HepG2 (cell line): Measurements from ENCODE around the gene NEU4. TPM values are rescaled to one million over a fixed set of nuclear protein-coding genes. Genes with fewer than 3 reads are reported as not detected.
A peak's percentile ranks its signal among the peaks of the same experiment; 100 is the strongest.

Experiments used
- ATAC-seq: fragments of 200-7000 bp; cut with Tn5 transposase; 3 replicates; pipeline ENCODE4 v1.9.1; 2020; ENCODE audit warnings: mild to moderate bottlenecking, moderate library complexity
- BruUV-seq: library from RNA; stranded (reverse); fragments of 400-500 nt; replicated peaks from 2 replicates; lab custom pipeline; 2021; lab: Mats Ljungman, UMichigan
- CTCF ChIA-PET: fragments of 300-600 bp; formaldehyde crosslinking; extraction: SDS; loops from one replicate; lab custom pipeline; 2021; ENCODE audit warnings: low total read pairs, inconsistent platforms, low intra/inter-chr PET ratio; lab: Yijun Ruan, JAX
- POLR2A ChIA-PET: fragments of 350-600 bp; sonication (Branson Sonifier 250); formaldehyde crosslinking; loops from one replicate; lab custom pipeline; 2020; ENCODE audit warnings: antibody characterized with exemption, inconsistent platforms; lab: Yijun Ruan, JAX
- DNase-seq: peaks from one replicate; pipeline ENCODE4 v3.0.0-alpha.2; 2015; ENCODE audit warnings: low spot score
- FAIRE-seq: peaks from 3 replicates; lab custom pipeline; 2011; peaks lifted over from hg19 to GRCh38; lab: Jason Lieb, UNC
- H2AFZ ChIP-seq: one replicate; pipeline ENCODE4 v1.6.1; 2011; ENCODE audit warnings: low read length, inconsistent platforms
- H3K27ac ChIP-seq: fragments of 300-600 bp; 3 replicates; pipeline ENCODE4 v1.8.0; 2011; ENCODE audit warnings: mixed run types, mild to moderate bottlenecking, mixed read lengths, low read length, inconsistent platforms; ENCODE audit not compliant: insufficient read depth; ENCODE audit errors: extremely low read length
- H3K27me3 ChIP-seq, 2 experiments: fragments of 200-600 bp in 1 of 2; 2 replicates in 1 of 2; 3 replicates in 1 of 2; pipeline versions ENCODE4 v1.6.0 to v1.8.0; 2011; ENCODE audit warnings: low read length in 2 of 2, mild to moderate bottlenecking in 2 of 2, moderate library complexity in 2 of 2, inconsistent platforms in 1 of 2; ENCODE audit not compliant: insufficient read depth in 2 of 2, control insufficient read depth in 1 of 2
- H3K36me3 ChIP-seq, 2 experiments: fragments of 200-600 bp in 1 of 2; replicated peaks in 1 of 2; 2 replicates in 1 of 2; 3 replicates in 1 of 2; pipeline versions ENCODE4 v1.5.1 to v1.8.0; 2011; ENCODE audit warnings: low read length in 2 of 2, inconsistent platforms in 1 of 2; ENCODE audit not compliant: insufficient read depth in 2 of 2, control insufficient read depth in 1 of 2
- H3K4me1 ChIP-seq: 2 replicates; pipeline ENCODE4 v1.5.1; 2012; ENCODE audit warnings: low read length, inconsistent platforms; ENCODE audit not compliant: insufficient read depth
- H3K4me2 ChIP-seq: 2 replicates; pipeline ENCODE4 v1.6.0; 2011; ENCODE audit warnings: low read depth, low read length, inconsistent platforms
- H3K4me3 ChIP-seq, 3 experiments: fragments of 200-600 bp in 1 of 3; sonication (generic), shearing (Covaris generic) in 1 of 3; replicated peaks in 1 of 3; 2 replicates each; pipeline ENCODE4 v1.5.1; 2011 to 2016; ENCODE audit warnings: low read length in 3 of 3, inconsistent platforms in 2 of 3, low read depth in 2 of 3, mild to moderate bottlenecking in 2 of 3, control low read depth in 1 of 3, mixed read lengths in 1 of 3; ENCODE audit not compliant: insufficient read depth in 1 of 3
- H3K79me2 ChIP-seq: one replicate; pipeline ENCODE4 v1.6.1; 2011; ENCODE audit warnings: low read length, inconsistent platforms; ENCODE audit not compliant: insufficient read depth
- H3K9ac ChIP-seq: 2 replicates; pipeline ENCODE4 v1.6.0; 2011; ENCODE audit warnings: mild to moderate bottlenecking, low read depth, low read length, inconsistent platforms; ENCODE audit not compliant: insufficient read depth
- H3K9me3 ChIP-seq: 2 replicates; pipeline ENCODE4 v1.5.1; 2012; ENCODE audit warnings: mild to moderate bottlenecking, low read length
- H4K20me1 ChIP-seq: 2 replicates; pipeline ENCODE4 v1.6.0; 2011; ENCODE audit warnings: inconsistent platforms, mild to moderate bottlenecking, low read length, moderate library complexity; ENCODE audit not compliant: insufficient read depth
- AGO1 ChIP-seq: fragments of 200-400 bp; formaldehyde crosslinking; IDR thresholded peaks from 2 replicates; pipeline ENCODE4 v1.6.1; 2017; ENCODE audit warnings: mild to moderate bottlenecking, low read depth, low read length, moderate library complexity; ENCODE audit not compliant: poor library complexity, severe bottlenecking
- CAMTA2 ChIP-seq: sonication (generic); formaldehyde crosslinking; IDR thresholded peaks from 2 replicates; pipeline ENCODE4 v1.4.0; 2020; ENCODE audit warnings: mild to moderate bottlenecking, missing genetic modification reagents, borderline replicate concordance
- GABPB1 ChIP-seq: IDR thresholded peaks from 2 replicates; pipeline ENCODE4 v1.6.1; 2016; ENCODE audit warnings: mild to moderate bottlenecking, missing genetic modification reagents, moderate library complexity, missing compliant biosample characterization
- SALL1 ChIP-seq: sonication (generic); formaldehyde crosslinking; IDR thresholded peaks from 2 replicates; pipeline ENCODE4 v1.8.0; 2022; ENCODE audit warnings: mild to moderate bottlenecking, missing genetic modification reagents
- ZC3H13 ChIP-seq: sonication (generic); formaldehyde crosslinking; IDR thresholded peaks from 2 replicates; pipeline ENCODE4 v1.8.1; 2023; ENCODE audit warnings: mild to moderate bottlenecking, missing genetic modification reagents, moderate library complexity
- WGBS: methylation state at CpG from one replicate; pipeline ENCODE4 v1.1.6; 2017; ENCODE audit warnings: low lambda C conversion rate; 5-methylcytosine and 5-hydroxymethylcytosine counted together
- in situ Hi-C: cut with HindIII; loops from 2 replicates; pipeline ENCODE4 v1.10.0; 2017; ENCODE audit warnings: low pct_unique_long_range_greater_than_20kb; ENCODE audit not compliant: extremely low pct_ligation_motif_present
- intact Hi-C: fragments of 100-400 bp; cut with micrococcal nuclease; formaldehyde crosslinking; loops from one replicate; pipeline ENCODE4 v1.10.0; 2022; ENCODE audit not compliant: unreplicated experiment
- polyA plus RNA-seq, 8 experiments: library from polyadenylated mRNA; depleted of rRNA in 3 of 8; stranded (reverse) in 7 of 8; unstranded in 1 of 8; fragments of >200 nt; fragmentation: Illumina TruSeq in 4 of 8; extraction: Trizol in 4 of 8; gene quantifications; 2 replicates each; pipeline versions ENCODE4 v1.2.1 to v1.2.3, GENCODE V29; 2011 to 2016; ENCODE audit warnings: low read depth in 4 of 8, missing spikeins in 1 of 8, mixed read lengths in 1 of 8; ENCODE audit not compliant: insufficient read depth in 1 of 8
- total RNA-seq, 5 experiments: library from RNA; depleted of rRNA; stranded (reverse); fragments of >200 nt; fragmentation: Illumina TruSeq; extraction: Trizol; gene quantifications; 2 replicates each; pipeline ENCODE4 v1.2.3, GENCODE V29; 2016; ENCODE audit warnings: low read depth in 1 of 5
- TF ChIP-seq, protein P1 (sequence below): IDR thresholded peaks from 2 replicates; pipeline ENCODE4 v1.6.1; 2012; ENCODE audit warnings: inconsistent platforms

The NEU4 gene
- total and polyA plus RNA-seq, 2 of the 13 experiments (the other 11 are each of a cell fraction or from before 2014, with no cell fraction given): 53.5 to 107 TPM

DNA sequence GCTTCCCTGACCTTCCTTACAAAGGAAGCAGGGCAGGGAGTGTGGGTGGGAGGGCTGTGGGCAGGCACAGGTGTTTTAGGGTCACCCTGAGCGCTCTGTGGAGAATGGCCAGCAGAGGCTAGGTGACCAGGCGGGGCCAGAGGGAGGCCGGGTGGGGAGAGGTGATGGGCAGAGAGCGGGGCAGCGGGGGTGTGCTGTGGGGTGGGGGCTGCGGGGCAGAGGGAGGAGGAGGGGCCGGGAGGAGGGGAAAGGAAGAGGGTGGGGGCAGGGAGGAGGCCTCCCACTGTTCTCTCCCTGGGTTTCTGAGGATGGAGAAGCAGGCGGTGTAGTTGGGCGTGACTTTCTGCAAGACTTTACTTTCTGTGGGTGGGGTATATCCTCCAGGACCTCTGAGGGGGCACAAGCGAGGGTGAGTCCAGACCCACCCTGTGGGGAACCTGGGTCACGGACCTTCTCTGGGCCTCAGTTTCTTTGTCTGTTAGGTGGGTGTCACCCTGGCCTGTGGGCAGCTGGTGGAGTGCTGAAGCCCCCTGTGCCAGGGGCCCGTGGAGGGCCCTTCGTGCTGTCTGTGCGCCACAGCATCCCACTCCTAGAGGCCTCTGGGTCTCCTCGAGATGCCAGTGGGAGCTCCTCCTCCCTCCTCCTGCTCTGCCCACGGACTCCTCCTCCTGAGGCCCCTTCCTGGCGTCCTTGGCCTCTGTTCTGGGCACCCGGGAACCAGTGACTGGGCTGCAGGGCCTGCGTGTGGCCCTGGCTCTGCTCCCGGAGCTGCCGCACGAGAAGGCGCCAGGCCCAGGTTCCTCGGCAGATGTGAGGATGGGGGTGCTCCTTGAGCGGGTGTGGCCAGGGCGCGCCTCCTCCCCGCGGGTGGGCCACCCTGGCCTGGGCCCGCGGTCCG is 6.3 kb upstream of the NEU4 start:
- TF ChIP-seq GABPB1 (CRISPR knock-in tag) (peak; percentile 20; the same call in 1 of the 2 replicates), ZC3H13 (0 out of 2 replicates have a peak, but pooled peaks have one; percentile 30), SALL1 (CRISPR knock-in tag) (no peak), CAMTA2 (no peak), AGO1 (peak; percentile 13)
- TF ChIP-seq, protein P1, sequence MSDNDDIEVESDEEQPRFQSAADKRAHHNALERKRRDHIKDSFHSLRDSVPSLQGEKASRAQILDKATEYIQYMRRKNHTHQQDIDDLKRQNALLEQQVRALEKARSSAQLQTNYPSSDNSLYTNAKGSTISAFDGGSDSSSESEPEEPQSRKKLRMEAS: no peak
- TF ChIP-seq, all 625 proteins: peak for 3
- BruUV-seq: no TSS peak
- intact Hi-C loops (loop anchor here (5.0 kb wide), 1 partner anchor 975 kb away; no protein-coding TSS in a partner anchor), in situ Hi-C loops (no loop called here)
- H3K27ac ChIP-seq: no peak overlapping the region
- no peaks in the 10 kb centered on the region for H4K20me1 ChIP-seq
- H3K4me1 ChIP-seq: peaks cover 31% of the 10 kb centered on the region
- no peak overlapping the region for H3K9ac ChIP-seq
- H3K4me3 ChIP-seq: no peak overlapping the region
- FAIRE-seq (no peak), ATAC-seq (peak; percentile 3; the same call in 1 of the 3 replicates), DNase-seq (no peak)
- WGBS: 89% methylated on average over 32 of the region's 32 CpGs
- no peaks in the 10 kb centered on the region for H3K36me3 ChIP-seq
- H3K27me3 ChIP-seq: no peaks in the 10 kb centered on the region
- ChIA-PET CTCF (no interaction called here), POLR2A (interaction anchor here (2.8 kb wide), 1 partner anchor 29 kb away, joined by 26 read pairs; no protein-coding TSS in a partner anchor)
- no peak overlapping the region for H2AFZ ChIP-seq
- H3K9me3 ChIP-seq: no peaks in the 10 kb centered on the region
- H3K79me2 ChIP-seq: no peaks in the 10 kb centered on the region
- H3K4me2 ChIP-seq: no peak overlapping the region
